Vagina (tissue), 2 donors: ENCODE data around the gene GNG10.

Source experiments
- POLR2AphosphoS5 ChIP-seq, 2 donors: sonication (generic); formaldehyde crosslinking; IDR thresholded peaks; one replicate each; pipeline ENCODE4 v1.9.0; 2017; ENCODE audit warnings: antibody characterized with exemption in 2 of 2, mild to moderate bottlenecking in 2 of 2, low read depth in 1 of 2; ENCODE audit not compliant: insufficient read depth in 1 of 2
- TF ChIP-seq, protein P1 (sequence below), 3 experiments: fragments of 450-650 bp in 2 of 3; fragments of 200-600 bp in 1 of 3; sonication (generic) in 1 of 3; IDR thresholded peaks; one replicate each; pipeline ENCODE4 v1.5.1; 2017 to 2019; ENCODE audit warnings: antibody characterized with exemption in 3 of 3, mild to moderate bottlenecking in 2 of 3, moderate library complexity in 2 of 3

DNA sequence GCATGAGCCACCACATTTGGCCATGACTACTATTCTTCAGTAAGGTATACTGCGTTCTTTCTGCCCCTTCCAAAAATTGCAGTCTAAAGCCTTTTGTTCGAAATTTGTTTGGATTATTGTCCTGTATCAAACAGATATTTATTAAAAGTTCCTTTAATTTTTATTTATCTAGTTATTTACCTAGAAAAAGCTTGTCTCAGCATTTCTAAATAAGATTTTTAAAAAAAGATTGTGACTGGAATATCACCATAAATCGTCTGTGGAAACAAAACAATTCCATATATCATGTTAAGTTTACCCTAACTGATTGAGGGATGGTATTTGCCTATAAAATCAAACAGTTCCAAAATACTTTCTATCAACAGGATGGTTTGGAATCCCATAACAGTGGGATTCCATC is 14.7 kb downstream of the GNG10 start:
- TF ChIP-seq, protein P1, sequence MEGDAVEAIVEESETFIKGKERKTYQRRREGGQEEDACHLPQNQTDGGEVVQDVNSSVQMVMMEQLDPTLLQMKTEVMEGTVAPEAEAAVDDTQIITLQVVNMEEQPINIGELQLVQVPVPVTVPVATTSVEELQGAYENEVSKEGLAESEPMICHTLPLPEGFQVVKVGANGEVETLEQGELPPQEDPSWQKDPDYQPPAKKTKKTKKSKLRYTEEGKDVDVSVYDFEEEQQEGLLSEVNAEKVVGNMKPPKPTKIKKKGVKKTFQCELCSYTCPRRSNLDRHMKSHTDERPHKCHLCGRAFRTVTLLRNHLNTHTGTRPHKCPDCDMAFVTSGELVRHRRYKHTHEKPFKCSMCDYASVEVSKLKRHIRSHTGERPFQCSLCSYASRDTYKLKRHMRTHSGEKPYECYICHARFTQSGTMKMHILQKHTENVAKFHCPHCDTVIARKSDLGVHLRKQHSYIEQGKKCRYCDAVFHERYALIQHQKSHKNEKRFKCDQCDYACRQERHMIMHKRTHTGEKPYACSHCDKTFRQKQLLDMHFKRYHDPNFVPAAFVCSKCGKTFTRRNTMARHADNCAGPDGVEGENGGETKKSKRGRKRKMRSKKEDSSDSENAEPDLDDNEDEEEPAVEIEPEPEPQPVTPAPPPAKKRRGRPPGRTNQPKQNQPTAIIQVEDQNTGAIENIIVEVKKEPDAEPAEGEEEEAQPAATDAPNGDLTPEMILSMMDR (IDR thresholded peaks at IDR 0.05), result no peak
- no peak for TF ChIP-seq POLR2AphosphoS5 (IDR thresholded peaks at IDR 0.05; ENCODE audit: insufficient read depth in 1 of 2, low read depth in 1 of 2)
